WTC11 (cell line): ENCODE data around the gene SMYD4.

Experiments
- ATF3 ChIP-seq: sonication (generic); formaldehyde crosslinking; conservative IDR thresholded peaks from 2 replicates; pipeline ENCODE4 v1.8.1; 2022; ENCODE audit warnings: mild to moderate bottlenecking, missing genetic modification reagents
- ELF4 ChIP-seq: sonication (generic); formaldehyde crosslinking; IDR thresholded peaks from 2 replicates; pipeline ENCODE4 v1.8.1; 2022; ENCODE audit warnings: low read depth, mild to moderate bottlenecking, moderate library complexity, missing genetic modification reagents
- ESRRA ChIP-seq: sonication (generic); formaldehyde crosslinking; IDR thresholded peaks from 2 replicates; pipeline ENCODE4 v1.8.1; 2022; ENCODE audit warnings: mild to moderate bottlenecking, missing genetic modification reagents, borderline replicate concordance
- GABPB1 ChIP-seq: sonication (generic); formaldehyde crosslinking; IDR thresholded peaks from 2 replicates; pipeline ENCODE4 v1.8.1; 2023; ENCODE audit warnings: mild to moderate bottlenecking, missing genetic modification reagents
- MAX ChIP-seq: sonication (generic); formaldehyde crosslinking; IDR thresholded peaks from 2 replicates; pipeline ENCODE4 v1.8.0; 2022; ENCODE audit warnings: mild to moderate bottlenecking, missing genetic modification reagents
- NR3C1 ChIP-seq: sonication (generic); formaldehyde crosslinking; conservative IDR thresholded peaks from 2 replicates; pipeline ENCODE4 v1.8.1; 2023; ENCODE audit warnings: low read depth, mild to moderate bottlenecking, missing genetic modification reagents
- TCF7 ChIP-seq: sonication (generic); formaldehyde crosslinking; IDR thresholded peaks from 2 replicates; pipeline ENCODE4 v1.8.0; 2022; ENCODE audit warnings: mild to moderate bottlenecking, low read depth, missing genetic modification reagents, moderate library complexity
- TF ChIP-seq, protein P1 (sequence below): sonication (generic); formaldehyde crosslinking; IDR thresholded peaks from 2 replicates; pipeline ENCODE4 v1.8.1; 2023; ENCODE audit warnings: mild to moderate bottlenecking, missing genetic modification reagents
- TF ChIP-seq, protein P2 (sequence below): fragments of 200-600 bp; IDR thresholded peaks from 2 replicates; pipeline ENCODE4 v1.8.0; 2022; ENCODE audit warnings: antibody characterized with exemption

- no peak for TF ChIP-seq ELF4 (CRISPR knock-in tag)
- TF ChIP-seq, protein P1, sequence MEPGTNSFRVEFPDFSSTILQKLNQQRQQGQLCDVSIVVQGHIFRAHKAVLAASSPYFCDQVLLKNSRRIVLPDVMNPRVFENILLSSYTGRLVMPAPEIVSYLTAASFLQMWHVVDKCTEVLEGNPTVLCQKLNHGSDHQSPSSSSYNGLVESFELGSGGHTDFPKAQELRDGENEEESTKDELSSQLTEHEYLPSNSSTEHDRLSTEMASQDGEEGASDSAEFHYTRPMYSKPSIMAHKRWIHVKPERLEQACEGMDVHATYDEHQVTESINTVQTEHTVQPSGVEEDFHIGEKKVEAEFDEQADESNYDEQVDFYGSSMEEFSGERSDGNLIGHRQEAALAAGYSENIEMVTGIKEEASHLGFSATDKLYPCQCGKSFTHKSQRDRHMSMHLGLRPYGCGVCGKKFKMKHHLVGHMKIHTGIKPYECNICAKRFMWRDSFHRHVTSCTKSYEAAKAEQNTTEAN (CRISPR knock-in tag), result no peak
- TF ChIP-seq, protein P2, sequence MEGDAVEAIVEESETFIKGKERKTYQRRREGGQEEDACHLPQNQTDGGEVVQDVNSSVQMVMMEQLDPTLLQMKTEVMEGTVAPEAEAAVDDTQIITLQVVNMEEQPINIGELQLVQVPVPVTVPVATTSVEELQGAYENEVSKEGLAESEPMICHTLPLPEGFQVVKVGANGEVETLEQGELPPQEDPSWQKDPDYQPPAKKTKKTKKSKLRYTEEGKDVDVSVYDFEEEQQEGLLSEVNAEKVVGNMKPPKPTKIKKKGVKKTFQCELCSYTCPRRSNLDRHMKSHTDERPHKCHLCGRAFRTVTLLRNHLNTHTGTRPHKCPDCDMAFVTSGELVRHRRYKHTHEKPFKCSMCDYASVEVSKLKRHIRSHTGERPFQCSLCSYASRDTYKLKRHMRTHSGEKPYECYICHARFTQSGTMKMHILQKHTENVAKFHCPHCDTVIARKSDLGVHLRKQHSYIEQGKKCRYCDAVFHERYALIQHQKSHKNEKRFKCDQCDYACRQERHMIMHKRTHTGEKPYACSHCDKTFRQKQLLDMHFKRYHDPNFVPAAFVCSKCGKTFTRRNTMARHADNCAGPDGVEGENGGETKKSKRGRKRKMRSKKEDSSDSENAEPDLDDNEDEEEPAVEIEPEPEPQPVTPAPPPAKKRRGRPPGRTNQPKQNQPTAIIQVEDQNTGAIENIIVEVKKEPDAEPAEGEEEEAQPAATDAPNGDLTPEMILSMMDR, result no peak
- TF ChIP-seq NR3C1 (CRISPR knock-in tag), result no peak
- TF ChIP-seq MAX (CRISPR knock-in tag), result no peak
- TF ChIP-seq ESRRA (CRISPR knock-in tag), result no peak
- no peak for TF ChIP-seq ATF3 (CRISPR knock-in tag)
- TF ChIP-seq TCF7, result no peak
- no peak for TF ChIP-seq GABPB1 (CRISPR knock-in tag)
Observed at GRCh38 chr17:1787301-1787902, 42.3 kb downstream of the SMYD4 start.
